Activated CD4-positive, alpha-beta T cell treated with anti-CD3 and anti-CD28 coated beads for 48 hours (primary cell): ENCODE data around the gene PPP2R5A.

Source experiments
- DNase-seq: peaks from one replicate; pipeline ENCODE4 v3.0.0-alpha.2; 2020

Gene PPP2R5A

GRCh38 chr1:212284744-212285684, at the start of gene PPP2R5A:
Gene PPP2R5A (plus strand): TSS chr1:212285410. CDS start chr1:212286111, 701 bp downstream.
- peak; percentile 99 for DNase-seq

GRCh38 chr1:212235857-212236256, 49.4 kb upstream of the PPP2R5A start:
- no peak for DNase-seq

- no peak for DNase-seq
Observed at GRCh38 chr1:212236664-212237220, 48.5 kb upstream of the PPP2R5A start.

GRCh38 chr1:212237651-212238050, 47.6 kb upstream of the PPP2R5A start:
- peak; percentile 22 for DNase-seq

GRCh38 chr1:212238552-212238951, 46.7 kb upstream of the PPP2R5A start:
- DNase-seq: no peak

GRCh38 chr1:212241501-212241900, 43.7 kb upstream of the PPP2R5A start:
- DNase-seq: no peak

- DNase-seq: no peak
Observed at GRCh38 chr1:212241957-212242287, 43.3 kb upstream of the PPP2R5A start.

- no peak for DNase-seq
Observed at GRCh38 chr1:212242288-212242984, 42.8 kb upstream of the PPP2R5A start.

- DNase-seq: no peak
Observed at GRCh38 chr1:212242985-212243308, 42.3 kb upstream of the PPP2R5A start.

GRCh38 chr1:212244441-212244840, 40.8 kb upstream of the PPP2R5A start:
- no peak for DNase-seq

GRCh38 chr1:212247179-212247721, 38.0 kb upstream of the PPP2R5A start:
- DNase-seq: no peak

- no peak for DNase-seq
Observed at GRCh38 chr1:212247988-212248387, 37.2 kb upstream of the PPP2R5A start.

- no peak for DNase-seq
Observed at GRCh38 chr1:212254853-212255363, 30.3 kb upstream of the PPP2R5A start.

GRCh38 chr1:212255705-212256307, 29.4 kb upstream of the PPP2R5A start:
- DNase-seq: peak; percentile 11

GRCh38 chr1:212256369-212256768, 28.8 kb upstream of the PPP2R5A start:
- DNase-seq: no peak

GRCh38 chr1:212257157-212257556, 28.1 kb upstream of the PPP2R5A start:
- DNase-seq: no peak

GRCh38 chr1:212259693-212260480, 25.3 kb upstream of the PPP2R5A start:
- DNase-seq: no peak

- peak; percentile 20 for DNase-seq
Observed at GRCh38 chr1:212260557-212261355, 24.5 kb upstream of the PPP2R5A start.

GRCh38 chr1:212261361-212261929, 23.8 kb upstream of the PPP2R5A start:
- DNase-seq: no peak

GRCh38 chr1:212267017-212267416, 18.2 kb upstream of the PPP2R5A start:
- DNase-seq: no peak

GRCh38 chr1:212267460-212267859, 17.8 kb upstream of the PPP2R5A start:
- no peak for DNase-seq
